Endothelial cell of umbilical vein (primary cell): ENCODE results near the gene SCLY. TPM values are rescaled to one million over a fixed set of nuclear protein-coding genes. Genes with fewer than 3 reads are reported as not detected.

Experiments used
- BruUV-seq: library from RNA; stranded (reverse); fragments of 400-500 nt; replicated peaks from 2 replicates; lab custom pipeline; 2021; lab: Mats Ljungman, UMichigan
- CTCF ChIA-PET: fragments of 300-600, 350-600 bp; sonication (Branson Sonifier 250); formaldehyde crosslinking; loops from one replicate; lab custom pipeline; 2021; ENCODE audit warnings: antibody characterized with exemption, inconsistent platforms; lab: Charles Lee
- POLR2A ChIA-PET: fragments of 300-600, 350-600 bp; sonication (Branson Sonifier 250); formaldehyde crosslinking; loops from one replicate; lab custom pipeline; 2021; ENCODE audit warnings: antibody characterized with exemption, inconsistent platforms; lab: Charles Lee
- DNase-seq: peaks from one replicate; pipeline ENCODE4 v3.0.0-alpha.2; 2011; ENCODE audit warnings: low read depth, low spot score
- FAIRE-seq: peaks from 2 replicates; lab custom pipeline; 2011; peaks lifted over from hg19 to GRCh38; lab: Jason Lieb, UNC
- H2AFZ ChIP-seq: 2 replicates; pipeline ENCODE4 v1.6.0; 2012; ENCODE audit warnings: low read depth, low read length, control low read depth, inconsistent platforms
- H3K27ac ChIP-seq: 2 replicates; pipeline ENCODE4 v1.5.1; 2011; ENCODE audit warnings: low read depth, mild to moderate bottlenecking, control low read depth, low read length, moderate library complexity; ENCODE audit not compliant: insufficient read depth
- H3K27me3 ChIP-seq, 2 experiments: 2 replicates each; pipeline versions ENCODE4 v1.6.0 to v1.6.1; 2011; ENCODE audit warnings: low read length in 2 of 2, mixed read lengths in 1 of 2; ENCODE audit not compliant: control insufficient read depth in 2 of 2, insufficient read depth in 2 of 2
- H3K36me3 ChIP-seq, 2 experiments: 2 replicates in 1 of 2; 3 replicates in 1 of 2; pipeline ENCODE4 v1.5.1; 2011; ENCODE audit warnings: low read length in 2 of 2, mild to moderate bottlenecking in 1 of 2, moderate library complexity in 1 of 2; ENCODE audit not compliant: control insufficient read depth in 2 of 2, insufficient read depth in 2 of 2; ENCODE audit errors: extremely low read depth in 1 of 2
- H3K4me1 ChIP-seq: 3 replicates; pipeline ENCODE4 v1.5.1; 2011; ENCODE audit warnings: mild to moderate bottlenecking, low read length; ENCODE audit not compliant: control insufficient read depth, insufficient read depth; ENCODE audit errors: extremely low read depth
- H3K4me2 ChIP-seq: 2 replicates; pipeline ENCODE4 v1.6.1; 2011; ENCODE audit warnings: low read length, control low read depth, mixed read lengths; ENCODE audit not compliant: insufficient read depth
- H3K4me3 ChIP-seq, 3 experiments: fragments of 200-600 bp in 1 of 3; sonication (generic), shearing (Covaris generic) in 1 of 3; replicated peaks in 1 of 3; 2 replicates each; pipeline ENCODE4 v1.5.1; 2011 to 2016; ENCODE audit warnings: control low read depth in 3 of 3, low read length in 3 of 3, mild to moderate bottlenecking in 2 of 3, inconsistent platforms in 1 of 3, low read depth in 1 of 3, moderate library complexity in 1 of 3; ENCODE audit not compliant: insufficient read depth in 1 of 3
- H3K79me2 ChIP-seq: 2 replicates; pipeline ENCODE4 v1.6.0; 2012; ENCODE audit warnings: low read length, inconsistent platforms; ENCODE audit not compliant: control insufficient read depth, insufficient read depth
- H3K9ac ChIP-seq: replicated peaks from 2 replicates; pipeline ENCODE3; 2011; ENCODE audit warnings: low read length, control low read depth; ENCODE audit not compliant: insufficient read depth; ENCODE audit errors: extremely low read depth
- H3K9me1 ChIP-seq: replicated peaks from 3 replicates; pipeline ENCODE4 v1.6.0; 2011; ENCODE audit warnings: mild to moderate bottlenecking, low read length; ENCODE audit not compliant: control insufficient read depth, insufficient read depth; ENCODE audit errors: extremely low read depth
- H3K9me3 ChIP-seq: replicated peaks from 2 replicates; pipeline ENCODE4 v1.5.1; 2012; ENCODE audit warnings: low read length, inconsistent platforms; ENCODE audit not compliant: control insufficient read depth, insufficient read depth
- H4K20me1 ChIP-seq: replicated peaks from 2 replicates; pipeline ENCODE3; 2011; ENCODE audit warnings: mild to moderate bottlenecking, low read length; ENCODE audit not compliant: control insufficient read depth, insufficient read depth; ENCODE audit errors: extremely low read depth
- EZH2 ChIP-seq: IDR thresholded peaks from 2 replicates; pipeline ENCODE4 v1.6.1; 2012; ENCODE audit warnings: borderline replicate concordance, low read depth, mild to moderate bottlenecking, moderate library complexity, low read length, inconsistent platforms; ENCODE audit not compliant: severe bottlenecking
- FOS ChIP-seq: IDR thresholded peaks from 2 replicates; pipeline ENCODE4 v1.6.1; 2011; ENCODE audit warnings: mild to moderate bottlenecking, low read length, moderate library complexity, borderline replicate concordance; ENCODE audit not compliant: insufficient read depth
- GATA2 ChIP-seq: IDR thresholded peaks from 2 replicates; pipeline ENCODE4 v1.7.0; 2011; ENCODE audit warnings: low read depth, mild to moderate bottlenecking, moderate library complexity, mixed read lengths, low read length; ENCODE audit not compliant: insufficient read length, insufficient read depth
- JUN ChIP-seq: IDR thresholded peaks from 2 replicates; pipeline ENCODE4 v1.6.1; 2011; ENCODE audit warnings: borderline replicate concordance, low read depth; ENCODE audit not compliant: insufficient read length, insufficient read depth
- MYC ChIP-seq: IDR thresholded peaks from one replicate; pipeline ENCODE4 v1.6.1; 2011; ENCODE audit warnings: mild to moderate bottlenecking, low read depth, low read length
- POLR2A ChIP-seq: IDR thresholded peaks from 2 replicates; pipeline ENCODE4 v1.6.1; 2012; ENCODE audit warnings: low read depth, mild to moderate bottlenecking, control low read depth, low read length
- POLR2AphosphoS5 ChIP-seq: IDR thresholded peaks from 2 replicates; pipeline ENCODE4 v1.6.1; 2012; ENCODE audit warnings: low read depth, mild to moderate bottlenecking, control low read depth, low read length, moderate library complexity; ENCODE audit not compliant: insufficient read depth
- dilution Hi-C: fragments of 300-500 bp; cut with MboI; formaldehyde crosslinking; loops from one replicate; pipeline ENCODE4 v1.15.0; 2019; ENCODE audit warnings: low sequenced_read_pairs; ENCODE audit not compliant: extremely low pct_ligation_motif_present
- intact Hi-C: fragments of 100-400 bp; cut with micrococcal nuclease; formaldehyde crosslinking; loops from one replicate; pipeline ENCODE4 v1.10.0; 2022
- polyA plus RNA-seq, 4 experiments: library from polyadenylated mRNA; depleted of rRNA in 3 of 4; stranded (reverse) in 3 of 4; unstranded in 1 of 4; fragments of >200 nt; gene quantifications; 2 replicates each; pipeline versions ENCODE4 v1.2.1 to v1.2.3, GENCODE V29; 2011 to 2012; ENCODE audit warnings: missing spikeins in 1 of 4
- total RNA-seq: library from RNA; stranded (reverse); gene quantifications from 2 replicates; pipeline ENCODE4 v1.2.3, GENCODE V29; 2021
- TF ChIP-seq, protein P1 (sequence below), 2 donors: IDR thresholded peaks; 1 replicate in 1 of 2; 2 replicates in 1 of 2; pipeline ENCODE4 v1.5.1; 2011; ENCODE audit warnings: low read length in 2 of 2, mild to moderate bottlenecking in 2 of 2, moderate library complexity in 2 of 2, control low read depth in 1 of 2, inconsistent platforms in 1 of 2, low read depth in 1 of 2; ENCODE audit not compliant: insufficient read depth in 1 of 2; ENCODE audit errors: extremely low read depth in 1 of 2
- TF ChIP-seq, protein P2 (sequence below): IDR thresholded peaks from 2 replicates; pipeline ENCODE4 v1.6.1; 2011; ENCODE audit not compliant: insufficient read depth, insufficient read length

The SCLY gene
- total and polyA plus RNA-seq, 2 donors (not counting 3 experiments of a cell fraction or from before 2014, with no cell fraction given): 22.6 to 32.7 TPM

DNA sequence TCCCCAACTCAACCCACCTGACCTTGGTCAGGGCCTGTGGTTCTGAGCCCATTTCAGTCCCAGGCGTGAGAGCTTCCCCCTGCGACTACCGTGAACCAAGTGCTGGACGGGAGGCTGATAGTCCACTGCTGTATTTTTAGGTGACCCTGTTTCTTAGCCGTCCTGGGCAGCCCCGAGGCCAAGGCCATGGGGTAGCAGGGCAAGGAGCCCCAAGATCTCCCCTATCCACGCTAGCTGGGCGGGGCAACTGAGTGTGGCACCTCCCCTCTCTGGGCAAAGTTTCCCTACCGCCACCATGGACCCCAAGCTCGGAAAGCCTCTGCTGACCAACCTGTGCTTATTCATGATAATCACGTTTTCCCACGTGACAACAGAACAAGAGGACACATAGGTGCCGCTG lies 77.1 kb downstream of the SCLY start:
- Histone ChIP-seq H3K4me2 (no peak overlapping the region), H3K27ac (no peak overlapping the region), H3K36me3 (no peaks in the 10 kb centered on the region)

More for the DNA sequence above, 77.1 kb downstream of the SCLY start:
- DNase-seq: no peak
- H3K9me3 ChIP-seq: no peaks in the 10 kb centered on the region
- TF ChIP-seq, protein P1, sequence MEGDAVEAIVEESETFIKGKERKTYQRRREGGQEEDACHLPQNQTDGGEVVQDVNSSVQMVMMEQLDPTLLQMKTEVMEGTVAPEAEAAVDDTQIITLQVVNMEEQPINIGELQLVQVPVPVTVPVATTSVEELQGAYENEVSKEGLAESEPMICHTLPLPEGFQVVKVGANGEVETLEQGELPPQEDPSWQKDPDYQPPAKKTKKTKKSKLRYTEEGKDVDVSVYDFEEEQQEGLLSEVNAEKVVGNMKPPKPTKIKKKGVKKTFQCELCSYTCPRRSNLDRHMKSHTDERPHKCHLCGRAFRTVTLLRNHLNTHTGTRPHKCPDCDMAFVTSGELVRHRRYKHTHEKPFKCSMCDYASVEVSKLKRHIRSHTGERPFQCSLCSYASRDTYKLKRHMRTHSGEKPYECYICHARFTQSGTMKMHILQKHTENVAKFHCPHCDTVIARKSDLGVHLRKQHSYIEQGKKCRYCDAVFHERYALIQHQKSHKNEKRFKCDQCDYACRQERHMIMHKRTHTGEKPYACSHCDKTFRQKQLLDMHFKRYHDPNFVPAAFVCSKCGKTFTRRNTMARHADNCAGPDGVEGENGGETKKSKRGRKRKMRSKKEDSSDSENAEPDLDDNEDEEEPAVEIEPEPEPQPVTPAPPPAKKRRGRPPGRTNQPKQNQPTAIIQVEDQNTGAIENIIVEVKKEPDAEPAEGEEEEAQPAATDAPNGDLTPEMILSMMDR (IDR thresholded peaks at IDR 0.05; ENCODE audit: extremely low read depth in 1 of 2, insufficient read depth in 1 of 2, low read depth in 1 of 2, low read length in 2 of 2): no peak
- TF ChIP-seq JUN: no peak
- TF ChIP-seq, protein P2, sequence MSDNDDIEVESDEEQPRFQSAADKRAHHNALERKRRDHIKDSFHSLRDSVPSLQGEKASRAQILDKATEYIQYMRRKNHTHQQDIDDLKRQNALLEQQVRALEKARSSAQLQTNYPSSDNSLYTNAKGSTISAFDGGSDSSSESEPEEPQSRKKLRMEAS: no peak
- no peak for TF ChIP-seq MYC
- no peak for TF ChIP-seq FOS
- no peak for TF ChIP-seq GATA2
- no peak for TF ChIP-seq EZH2
- no peak for TF ChIP-seq POLR2AphosphoS5
- no peak for TF ChIP-seq POLR2A
- intact Hi-C loops: no loop called here
- no peak overlapping the region for H3K4me3 ChIP-seq
- H3K4me1 ChIP-seq: no peaks in the 10 kb centered on the region
- no peaks in the 10 kb centered on the region for H4K20me1 ChIP-seq
- H3K9me1 ChIP-seq: no peaks in the 10 kb centered on the region
- no peaks in the 10 kb centered on the region for H3K79me2 ChIP-seq
- FAIRE-seq: no peak
- dilution Hi-C loops: no loop called here
- ChIA-PET POLR2A (interaction anchor here (0.6 kb wide), 1 partner anchor 11 kb away, joined by 7 read pairs; no protein-coding TSS in a partner anchor), CTCF (interaction anchor here (0.6 kb wide), 1 partner anchor 21 kb away, joined by 3 read pairs; the partner anchor contains the start of gene ERFE)
- H2AFZ ChIP-seq: no peak overlapping the region
- BruUV-seq: no TSS peak
- H3K27me3 ChIP-seq: no peaks in the 10 kb centered on the region
- H3K9ac ChIP-seq: no peak overlapping the region
